ENCODE measurements around the gene RAD51B.

The RAD51B gene

DNA sequence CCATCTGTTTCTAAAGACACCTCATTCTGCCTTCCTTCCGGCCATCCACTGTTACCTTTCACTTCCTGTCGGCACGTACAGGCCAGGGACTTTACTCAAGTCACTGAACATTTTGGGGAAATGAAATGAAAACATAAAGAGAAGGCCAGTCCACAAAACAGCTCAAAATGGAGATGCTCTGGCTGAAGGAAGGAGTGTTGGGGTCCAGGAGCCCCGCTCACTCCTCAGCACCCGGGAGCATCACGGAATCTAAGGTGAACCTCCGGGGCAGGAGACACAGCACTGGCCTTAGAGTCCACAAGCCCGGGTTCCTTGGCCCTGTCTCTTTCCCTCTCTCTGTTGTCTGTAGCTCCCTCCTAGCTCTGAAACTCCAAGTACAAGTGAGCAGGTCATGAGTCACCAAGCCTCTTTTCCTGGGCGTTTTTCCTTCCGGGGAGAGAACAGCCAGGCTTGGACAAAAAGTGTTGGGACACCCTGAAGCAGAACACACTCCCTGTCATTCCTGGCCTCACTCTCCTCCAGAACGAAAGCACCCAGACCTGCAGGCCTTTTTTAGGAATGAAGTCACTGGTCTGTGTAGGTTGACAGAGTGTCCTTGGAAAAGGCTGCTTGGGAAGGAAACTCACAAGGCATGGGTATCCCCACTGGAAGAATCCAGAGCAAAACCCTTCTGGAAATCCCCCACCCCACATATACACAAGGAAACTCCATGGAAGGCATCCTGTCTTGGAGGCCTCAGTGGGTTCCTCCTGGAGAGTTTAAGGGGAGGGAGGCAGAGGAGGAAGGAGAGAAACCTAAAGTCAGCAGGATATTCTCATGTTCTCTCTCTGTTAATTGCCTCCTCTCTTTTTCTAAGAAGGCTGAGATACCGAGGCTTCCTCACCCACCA is 728.0 kb downstream of the RAD51B start:
- DNase-seq (ENCODE audit: low spot score) = no peak
- TF ChIP-seq, protein P1, sequence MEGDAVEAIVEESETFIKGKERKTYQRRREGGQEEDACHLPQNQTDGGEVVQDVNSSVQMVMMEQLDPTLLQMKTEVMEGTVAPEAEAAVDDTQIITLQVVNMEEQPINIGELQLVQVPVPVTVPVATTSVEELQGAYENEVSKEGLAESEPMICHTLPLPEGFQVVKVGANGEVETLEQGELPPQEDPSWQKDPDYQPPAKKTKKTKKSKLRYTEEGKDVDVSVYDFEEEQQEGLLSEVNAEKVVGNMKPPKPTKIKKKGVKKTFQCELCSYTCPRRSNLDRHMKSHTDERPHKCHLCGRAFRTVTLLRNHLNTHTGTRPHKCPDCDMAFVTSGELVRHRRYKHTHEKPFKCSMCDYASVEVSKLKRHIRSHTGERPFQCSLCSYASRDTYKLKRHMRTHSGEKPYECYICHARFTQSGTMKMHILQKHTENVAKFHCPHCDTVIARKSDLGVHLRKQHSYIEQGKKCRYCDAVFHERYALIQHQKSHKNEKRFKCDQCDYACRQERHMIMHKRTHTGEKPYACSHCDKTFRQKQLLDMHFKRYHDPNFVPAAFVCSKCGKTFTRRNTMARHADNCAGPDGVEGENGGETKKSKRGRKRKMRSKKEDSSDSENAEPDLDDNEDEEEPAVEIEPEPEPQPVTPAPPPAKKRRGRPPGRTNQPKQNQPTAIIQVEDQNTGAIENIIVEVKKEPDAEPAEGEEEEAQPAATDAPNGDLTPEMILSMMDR (IDR thresholded peaks at IDR 0.05; ENCODE audit: extremely low read depth, missing control alignments) = no peak

DNA sequence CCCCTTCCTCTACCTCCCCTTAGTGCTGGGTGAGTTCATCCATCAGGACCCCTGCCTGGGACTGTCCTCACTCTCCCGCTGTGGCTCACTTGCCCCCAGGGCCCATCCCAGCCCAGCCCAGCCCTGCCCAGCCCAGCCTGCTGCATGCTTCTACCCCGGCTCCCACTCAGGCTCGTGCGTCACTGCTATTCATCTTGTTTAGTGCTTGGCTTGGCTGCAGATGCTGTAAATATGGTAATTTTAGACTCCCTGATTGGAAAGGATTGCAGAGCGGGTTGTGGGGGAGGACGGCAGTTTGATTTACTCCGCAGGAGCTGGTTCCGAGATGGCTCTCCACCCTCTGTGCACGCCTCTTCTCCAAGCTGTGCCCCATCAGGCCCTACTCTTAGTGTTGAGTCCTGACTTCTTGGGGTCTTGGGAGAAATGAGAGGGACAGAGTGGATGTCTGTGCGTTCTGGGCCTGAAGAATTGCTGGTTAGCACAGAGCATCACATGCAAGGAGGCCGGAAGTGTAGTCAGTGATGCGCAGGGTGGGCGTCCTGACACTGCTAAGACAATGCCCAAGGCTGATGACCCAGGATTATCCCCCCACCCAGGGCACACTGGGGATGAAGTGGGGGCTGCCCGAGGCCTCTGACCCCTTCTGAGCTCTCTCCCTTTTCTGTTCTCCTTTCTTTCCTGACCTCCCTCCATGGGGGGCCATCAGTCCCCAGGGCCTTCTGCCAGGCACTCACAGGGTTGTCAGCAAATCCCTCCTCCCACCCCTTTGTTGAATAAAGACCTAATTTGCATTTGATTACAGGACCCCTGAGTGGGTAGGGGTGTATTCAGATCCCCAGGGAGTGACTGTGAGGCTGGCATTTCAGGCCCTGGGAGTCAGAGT is 728.9 kb downstream of the RAD51B start:
- DNase-seq (ENCODE audit: low spot score) = no peak
- TF ChIP-seq, protein P1 (IDR thresholded peaks at IDR 0.05; ENCODE audit: extremely low read depth, missing control alignments) = no peak

DNA sequence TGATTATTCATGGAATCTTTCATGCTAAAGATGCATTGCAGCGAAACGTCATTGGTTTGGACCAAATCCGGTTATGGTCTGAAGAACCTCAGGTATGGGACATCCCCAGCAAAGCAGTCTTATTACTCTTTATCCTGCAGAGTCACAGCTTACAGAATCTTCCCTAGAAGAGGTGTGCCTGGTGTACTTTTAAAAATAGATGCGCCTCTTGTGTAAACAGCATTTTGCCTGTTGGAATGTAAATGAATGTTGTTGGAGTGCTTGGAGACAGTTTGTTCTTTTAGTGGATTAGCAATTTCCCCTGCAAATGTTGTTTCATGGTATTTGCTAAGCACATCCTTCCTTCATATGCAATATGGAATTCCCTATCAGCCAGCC is 730.7 kb downstream of the RAD51B start:
- TF ChIP-seq, protein P1 (IDR thresholded peaks at IDR 0.05; ENCODE audit: extremely low read depth, missing control alignments) = no peak
- no peak for DNase-seq (ENCODE audit: low spot score)

DNA sequence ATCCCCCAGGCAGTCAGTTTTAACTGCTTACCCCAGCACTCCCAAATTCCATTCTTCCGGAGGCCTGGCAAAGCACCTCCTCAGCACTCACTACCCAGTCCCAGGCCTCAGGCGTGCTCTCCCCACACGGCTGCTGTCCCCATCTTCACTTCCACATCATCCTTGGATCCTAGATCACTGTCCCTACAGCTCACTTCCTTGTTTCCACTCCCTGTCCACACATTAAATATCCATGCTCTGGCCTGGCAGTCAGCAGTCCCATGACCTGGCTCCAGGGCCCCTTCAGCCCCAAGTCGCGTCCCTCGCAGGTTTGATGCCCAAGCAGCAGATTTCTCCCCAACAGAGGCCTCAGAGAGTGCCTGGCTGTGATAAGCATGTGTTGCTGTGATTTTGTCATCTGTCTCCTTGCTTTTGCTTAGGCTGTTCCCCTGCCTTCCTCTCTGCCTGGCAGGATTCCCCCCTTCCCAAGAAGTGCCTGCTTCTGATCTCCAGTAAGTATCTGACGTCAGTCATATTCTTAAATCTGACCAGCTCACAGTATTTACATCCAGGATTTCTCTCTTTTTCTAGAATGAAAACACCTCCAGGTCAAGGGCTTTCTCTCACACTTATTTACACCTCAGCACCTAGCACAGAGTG is 731.6 kb downstream of the RAD51B start:
- TF ChIP-seq, protein P1 (IDR thresholded peaks at IDR 0.05; ENCODE audit: extremely low read depth, missing control alignments) = no peak
- no peak for DNase-seq (ENCODE audit: low spot score)

DNA sequence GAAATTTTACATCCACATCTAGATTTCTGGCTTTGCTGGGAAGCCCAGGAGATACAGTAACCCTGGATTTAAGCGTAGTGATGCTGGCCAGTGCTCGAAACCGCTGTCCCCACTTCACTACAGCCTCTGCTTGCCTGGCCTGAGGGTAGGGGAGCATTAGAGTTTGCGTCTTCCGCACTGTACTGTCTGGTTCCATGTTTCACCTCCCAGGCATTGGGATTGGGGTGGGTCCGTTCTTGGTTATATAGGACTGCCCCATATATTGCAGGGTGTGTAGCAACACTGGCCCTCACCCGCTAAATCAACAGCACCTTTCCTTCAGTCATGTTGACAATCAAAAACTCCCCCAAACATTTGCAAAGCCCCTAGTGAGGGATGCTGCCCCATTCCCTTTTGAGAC is 732.5 kb downstream of the RAD51B start:
- TF ChIP-seq, protein P1 (IDR thresholded peaks at IDR 0.05; ENCODE audit: extremely low read depth, missing control alignments) = no peak
- no peak for DNase-seq (ENCODE audit: low spot score)

DNA sequence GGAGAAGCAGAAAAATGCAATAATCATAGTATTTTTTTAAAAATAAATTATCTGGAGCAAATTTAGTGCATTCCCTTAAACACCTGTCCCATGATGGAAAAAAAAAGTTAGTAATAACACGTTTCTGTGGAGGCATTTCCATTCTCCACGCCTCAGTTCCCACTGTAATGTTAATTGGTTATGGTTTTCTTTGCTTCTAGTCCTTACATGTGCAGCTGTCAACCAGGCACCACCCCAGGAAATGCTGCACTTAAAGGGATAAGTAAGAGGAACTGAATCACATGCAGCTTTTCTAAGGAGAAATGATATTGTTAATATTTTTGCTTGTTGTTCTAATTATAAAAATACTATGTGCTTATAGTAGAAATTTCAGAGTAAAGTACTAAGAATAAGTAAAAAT is 733.0 kb downstream of the RAD51B start:
- TF ChIP-seq, protein P1 (IDR thresholded peaks at IDR 0.05; ENCODE audit: extremely low read depth, missing control alignments) = no peak
- no peak for DNase-seq (ENCODE audit: low spot score)

Data from GM20000 (cell line).